Subcutaneous abdominal adipose tissue (tissue), 5 donors: ENCODE results near the gene ELF3.

ENCODE experiments used
- H3K27ac ChIP-seq: one replicate; pipeline ENCODE4 v1.7.0; 2013; ENCODE audit warnings: low read depth, mild to moderate bottlenecking, inconsistent platforms, low read length, moderate library complexity
- H3K27me3 ChIP-seq, 5 donors: one replicate each; pipeline ENCODE4 v1.7.0; 2013; ENCODE audit warnings: low read length in 5 of 5, inconsistent platforms in 1 of 5; ENCODE audit not compliant: control insufficient read depth in 5 of 5, insufficient read depth in 4 of 5
- H3K36me3 ChIP-seq, 5 donors: one replicate each; pipeline ENCODE4 v1.7.0; 2013; ENCODE audit warnings: low read length in 5 of 5; ENCODE audit not compliant: control insufficient read depth in 5 of 5, insufficient read depth in 5 of 5
- H3K4me1 ChIP-seq, 5 donors: one replicate each; pipeline ENCODE4 v1.7.0; 2013; ENCODE audit warnings: low read length in 5 of 5, mild to moderate bottlenecking in 3 of 5, moderate library complexity in 1 of 5; ENCODE audit not compliant: control insufficient read depth in 5 of 5, insufficient read depth in 5 of 5
- H3K4me3 ChIP-seq, 5 donors: one replicate each; pipeline ENCODE4 v1.7.0; 2013; ENCODE audit warnings: low read length in 5 of 5, low read depth in 1 of 5
- H3K9ac ChIP-seq, 5 donors: one replicate each; pipeline ENCODE4 v1.7.0; 2013; ENCODE audit warnings: low read length in 5 of 5, mild to moderate bottlenecking in 4 of 5, moderate library complexity in 3 of 5
- H3K9me3 ChIP-seq, 5 donors: one replicate each; pipeline ENCODE4 v1.7.0; 2013; ENCODE audit warnings: low read length in 5 of 5; ENCODE audit not compliant: control insufficient read depth in 5 of 5
- donor health status: healthy.
- donor health status: healthy.
- donor health status: healthy.
- donor health status: healthy.
- donor health status: healthy.

The ELF3 gene

GRCh38 chr1:201984446-201984845, 25.9 kb upstream of the ELF3 start:
- Histone ChIP-seq H3K27ac (no peak overlapping the region), H3K4me3 (no peak overlapping the region), H3K27me3 (no peaks in the 10 kb centered on the region), H3K36me3 (peaks cover 4 to 11% (median 8%) of the 10 kb centered on the region in 5 donors), H3K9ac (no peak overlapping the region), H3K4me1 (peaks cover 5 to 24% (median 13%) of the 10 kb centered on the region in 5 donors), H3K9me3 (no peaks in the 10 kb centered on the region)

- no peaks in the 10 kb centered on the region for H3K27me3 ChIP-seq
- no peak overlapping the region for H3K27ac ChIP-seq
- H3K36me3 ChIP-seq: peaks cover 6 to 20% (median 17%) of the 10 kb centered on the region in 5 donors
- no peaks in the 10 kb centered on the region for H3K9me3 ChIP-seq
- peaks cover 5 to 24% (median 13%) of the 10 kb centered on the region in 5 donors for H3K4me1 ChIP-seq
- H3K4me3 ChIP-seq: no peak overlapping the region
- no peak overlapping the region for H3K9ac ChIP-seq
These were observed 25.0 kb upstream of the ELF3 start for GRCh38 chr1:201985355-201985754.

GRCh38 chr1:201988601-201989000, 21.8 kb upstream of the ELF3 start:
- Histone ChIP-seq H3K9ac (no peak overlapping the region), H3K27me3 (no peaks in the 10 kb centered on the region), H3K36me3 (peaks cover 15 to 48% (median 43%) of the 10 kb centered on the region in 5 donors), H3K4me1 (peaks cover 0 to 7% (median 2%) of the 10 kb centered on the region in 5 donors), H3K4me3 (no peak overlapping the region), H3K27ac (no peak overlapping the region), H3K9me3 (no peaks in the 10 kb centered on the region)

GRCh38 chr1:201989354-201990128, 20.8 kb upstream of the ELF3 start:
- H3K9ac ChIP-seq: no peak overlapping the region
- H3K27ac ChIP-seq: no peak overlapping the region
- no peak overlapping the region for H3K4me3 ChIP-seq
- no peaks in the 10 kb centered on the region for H3K27me3 ChIP-seq
- no peaks in the 10 kb centered on the region for H3K9me3 ChIP-seq
- H3K36me3 ChIP-seq: peaks cover 15 to 58% (median 52%) of the 10 kb centered on the region in 5 donors
- H3K4me1 ChIP-seq: no peaks in the 10 kb centered on the region

- Histone ChIP-seq H3K27ac (no peak overlapping the region), H3K4me1 (no peaks in the 10 kb centered on the region), H3K27me3 (no peaks in the 10 kb centered on the region), H3K4me3 (no peak overlapping the region), H3K9ac (no peak overlapping the region), H3K36me3 (peaks cover 15 to 66% (median 58%) of the 10 kb centered on the region in 5 donors), H3K9me3 (no peaks in the 10 kb centered on the region)
These were observed 20.0 kb upstream of the ELF3 start for GRCh38 chr1:201990427-201990826.

- no peaks in the 10 kb centered on the region for H3K27me3 ChIP-seq
- H3K9me3 ChIP-seq: no peaks in the 10 kb centered on the region
- H3K4me1 ChIP-seq: peaks cover 0 to 11% (median 6%) of the 10 kb centered on the region in 5 donors
- peaks cover 0 to 85% (median 77%) of the 10 kb centered on the region in 5 donors for H3K36me3 ChIP-seq
- no peak overlapping the region for H3K4me3 ChIP-seq
- H3K9ac ChIP-seq: no peak overlapping the region
- H3K27ac ChIP-seq: no peak overlapping the region
These were observed 10.7 kb upstream of the ELF3 start for GRCh38 chr1:201999625-202000238.

- peaks cover 0 to 82% (median 68%) of the 10 kb centered on the region in 5 donors for H3K36me3 ChIP-seq
- H3K4me3 ChIP-seq: no peak overlapping the region
- no peaks in the 10 kb centered on the region for H3K9me3 ChIP-seq
- no peak overlapping the region for H3K27ac ChIP-seq
- H3K9ac ChIP-seq: no peak overlapping the region
- H3K4me1 ChIP-seq: peaks cover 0 to 31% (median 6%) of the 10 kb centered on the region in 5 donors
- no peaks in the 10 kb centered on the region for H3K27me3 ChIP-seq
These were observed 7.9 kb upstream of the ELF3 start for GRCh38 chr1:202002507-202002906.

- no peak overlapping the region for H3K4me3 ChIP-seq
- peaks cover 0 to 78% (median 64%) of the 10 kb centered on the region in 5 donors for H3K36me3 ChIP-seq
- H3K9me3 ChIP-seq: no peaks in the 10 kb centered on the region
- no peak overlapping the region for H3K9ac ChIP-seq
- H3K27me3 ChIP-seq: no peaks in the 10 kb centered on the region
- H3K27ac ChIP-seq: no peak overlapping the region
- H3K4me1 ChIP-seq: peaks cover 0 to 28% (median 6%) of the 10 kb centered on the region in 5 donors
These were observed 5.7 kb upstream of the ELF3 start for GRCh38 chr1:202004711-202005110.

- H3K27me3 ChIP-seq: no peaks in the 10 kb centered on the region
- H3K27ac ChIP-seq: no peak overlapping the region
- no peak overlapping the region for H3K9ac ChIP-seq
- H3K36me3 ChIP-seq: peaks cover 0 to 66% (median 54%) of the 10 kb centered on the region in 5 donors
- H3K4me3 ChIP-seq: no peak overlapping the region
- peaks cover 0 to 28% (median 6%) of the 10 kb centered on the region in 5 donors for H3K4me1 ChIP-seq
- no peaks in the 10 kb centered on the region for H3K9me3 ChIP-seq
These were observed 4.4 kb upstream of the ELF3 start for GRCh38 chr1:202005958-202006357.

- Histone ChIP-seq H3K9ac (no peak overlapping the region), H3K4me3 (no peak overlapping the region)
These were observed 3.1 kb upstream of the ELF3 start for GRCh38 chr1:202007304-202007703.

More at GRCh38 chr1:202007304-202007703, 3.1 kb upstream of the ELF3 start:
- Histone ChIP-seq H3K27me3 (no peaks in the 10 kb centered on the region), H3K27ac (no peak overlapping the region), H3K4me1 (peaks cover 0 to 28% (median 6%) of the 10 kb centered on the region in 5 donors), H3K9me3 (no peaks in the 10 kb centered on the region), H3K36me3 (peaks cover 0 to 55% (median 43%) of the 10 kb centered on the region in 5 donors)
